Endothelial cell of umbilical vein (primary cell): ENCODE data around the gene RNASE7. TPM values are rescaled to one million over a fixed set of nuclear protein-coding genes. Genes with fewer than 3 reads are reported as not detected.

Experiments
- Bru-seq: library from RNA; stranded (reverse); fragments of 400-500 nt; gene quantifications from one replicate; lab custom pipeline; 2021; lab: Mats Ljungman, UMichigan
- BruChase-seq, 2 experiments: library from RNA; stranded (reverse); fragments of 400-500 nt; gene quantifications; one replicate each; lab custom pipeline; 2021; lab: Mats Ljungman, UMichigan
- BruUV-seq: library from RNA; stranded (reverse); fragments of 400-500 nt; replicated peaks from 2 replicates; lab custom pipeline; 2021; lab: Mats Ljungman, UMichigan
- CTCF ChIA-PET: fragments of 300-600, 350-600 bp; sonication (Branson Sonifier 250); formaldehyde crosslinking; loops from one replicate; lab custom pipeline; 2021; ENCODE audit warnings: antibody characterized with exemption, inconsistent platforms; lab: Charles Lee
- POLR2A ChIA-PET: fragments of 300-600, 350-600 bp; sonication (Branson Sonifier 250); formaldehyde crosslinking; loops from one replicate; lab custom pipeline; 2021; ENCODE audit warnings: antibody characterized with exemption, inconsistent platforms; lab: Charles Lee
- DNase-seq: peaks from one replicate; pipeline ENCODE4 v3.0.0-alpha.2; 2011; ENCODE audit warnings: low read depth, low spot score
- FAIRE-seq: peaks from 2 replicates; lab custom pipeline; 2011; peaks lifted over from hg19 to GRCh38; lab: Jason Lieb, UNC
- H2AFZ ChIP-seq: 2 replicates; pipeline ENCODE4 v1.6.0; 2012; ENCODE audit warnings: low read depth, low read length, control low read depth, inconsistent platforms
- H3K27ac ChIP-seq: 2 replicates; pipeline ENCODE4 v1.5.1; 2011; ENCODE audit warnings: low read depth, mild to moderate bottlenecking, control low read depth, low read length, moderate library complexity; ENCODE audit not compliant: insufficient read depth
- H3K27me3 ChIP-seq, 2 experiments: 2 replicates each; pipeline versions ENCODE4 v1.6.0 to v1.6.1; 2011; ENCODE audit warnings: low read length in 2 of 2, mixed read lengths in 1 of 2; ENCODE audit not compliant: control insufficient read depth in 2 of 2, insufficient read depth in 2 of 2
- H3K36me3 ChIP-seq, 2 experiments: 2 replicates in 1 of 2; 3 replicates in 1 of 2; pipeline ENCODE4 v1.5.1; 2011; ENCODE audit warnings: low read length in 2 of 2, mild to moderate bottlenecking in 1 of 2, moderate library complexity in 1 of 2; ENCODE audit not compliant: control insufficient read depth in 2 of 2, insufficient read depth in 2 of 2; ENCODE audit errors: extremely low read depth in 1 of 2
- H3K4me1 ChIP-seq: 3 replicates; pipeline ENCODE4 v1.5.1; 2011; ENCODE audit warnings: mild to moderate bottlenecking, low read length; ENCODE audit not compliant: control insufficient read depth, insufficient read depth; ENCODE audit errors: extremely low read depth
- H3K4me2 ChIP-seq: 2 replicates; pipeline ENCODE4 v1.6.1; 2011; ENCODE audit warnings: low read length, control low read depth, mixed read lengths; ENCODE audit not compliant: insufficient read depth
- H3K4me3 ChIP-seq, 3 experiments: fragments of 200-600 bp in 1 of 3; sonication (generic), shearing (Covaris generic) in 1 of 3; replicated peaks in 1 of 3; 2 replicates each; pipeline ENCODE4 v1.5.1; 2011 to 2016; ENCODE audit warnings: control low read depth in 3 of 3, low read length in 3 of 3, mild to moderate bottlenecking in 2 of 3, inconsistent platforms in 1 of 3, low read depth in 1 of 3, moderate library complexity in 1 of 3; ENCODE audit not compliant: insufficient read depth in 1 of 3
- H3K79me2 ChIP-seq: 2 replicates; pipeline ENCODE4 v1.6.0; 2012; ENCODE audit warnings: low read length, inconsistent platforms; ENCODE audit not compliant: control insufficient read depth, insufficient read depth
- H3K9ac ChIP-seq: replicated peaks from 2 replicates; pipeline ENCODE3; 2011; ENCODE audit warnings: low read length, control low read depth; ENCODE audit not compliant: insufficient read depth; ENCODE audit errors: extremely low read depth
- H3K9me1 ChIP-seq: replicated peaks from 3 replicates; pipeline ENCODE4 v1.6.0; 2011; ENCODE audit warnings: mild to moderate bottlenecking, low read length; ENCODE audit not compliant: control insufficient read depth, insufficient read depth; ENCODE audit errors: extremely low read depth
- H3K9me3 ChIP-seq: replicated peaks from 2 replicates; pipeline ENCODE4 v1.5.1; 2012; ENCODE audit warnings: low read length, inconsistent platforms; ENCODE audit not compliant: control insufficient read depth, insufficient read depth
- H4K20me1 ChIP-seq: replicated peaks from 2 replicates; pipeline ENCODE3; 2011; ENCODE audit warnings: mild to moderate bottlenecking, low read length; ENCODE audit not compliant: control insufficient read depth, insufficient read depth; ENCODE audit errors: extremely low read depth
- EZH2 ChIP-seq: IDR thresholded peaks from 2 replicates; pipeline ENCODE4 v1.6.1; 2012; ENCODE audit warnings: borderline replicate concordance, low read depth, mild to moderate bottlenecking, moderate library complexity, low read length, inconsistent platforms; ENCODE audit not compliant: severe bottlenecking
- FOS ChIP-seq: IDR thresholded peaks from 2 replicates; pipeline ENCODE4 v1.6.1; 2011; ENCODE audit warnings: mild to moderate bottlenecking, low read length, moderate library complexity, borderline replicate concordance; ENCODE audit not compliant: insufficient read depth
- JUN ChIP-seq: IDR thresholded peaks from 2 replicates; pipeline ENCODE4 v1.6.1; 2011; ENCODE audit warnings: borderline replicate concordance, low read depth; ENCODE audit not compliant: insufficient read length, insufficient read depth
- MAX ChIP-seq: IDR thresholded peaks from 2 replicates; pipeline ENCODE4 v1.6.1; 2011; ENCODE audit not compliant: insufficient read depth, insufficient read length
- POLR2A ChIP-seq: IDR thresholded peaks from 2 replicates; pipeline ENCODE4 v1.6.1; 2012; ENCODE audit warnings: low read depth, mild to moderate bottlenecking, control low read depth, low read length
- dilution Hi-C: fragments of 300-500 bp; cut with MboI; formaldehyde crosslinking; loops from one replicate; pipeline ENCODE4 v1.15.0; 2019; ENCODE audit warnings: low sequenced_read_pairs; ENCODE audit not compliant: extremely low pct_ligation_motif_present
- intact Hi-C: fragments of 100-400 bp; cut with micrococcal nuclease; formaldehyde crosslinking; loops from one replicate; pipeline ENCODE4 v1.10.0; 2022
- long read RNA-seq: library from polyadenylated mRNA; stranded (forward); transcript quantifications from one replicate; pipeline ENCODE4 v2.0.0, GENCODE V29; 2021
- polyA minus RNA-seq, 3 experiments: library from RNA; depleted of rRNA, polyadenylated mRNA; stranded (reverse); fragments of >200 nt; gene quantifications; 1 replicate in 1 of 3; 2 replicates in 2 of 3; pipeline ENCODE4 v1.2.3, GENCODE V29; 2011
- polyA plus RNA-seq, 4 experiments: library from polyadenylated mRNA; depleted of rRNA in 3 of 4; stranded (reverse) in 3 of 4; unstranded in 1 of 4; fragments of >200 nt; gene quantifications; 2 replicates each; pipeline versions ENCODE4 v1.2.1 to v1.2.3, GENCODE V29; 2011 to 2012; ENCODE audit warnings: missing spikeins in 1 of 4
- total RNA-seq: library from RNA; stranded (reverse); gene quantifications from 2 replicates; pipeline ENCODE4 v1.2.3, GENCODE V29; 2021

Gene RNASE7
- not detected in 2 replicates for total RNA-seq
- not detected in 2 replicates for polyA plus RNA-seq
- polyA plus RNA-seq (2011; cell fraction: cytosol; rRNA removed): not detected in 2 replicates
- polyA plus RNA-seq (2011; cell fraction: nucleus; rRNA removed): not detected in 2 replicates
- not detected in 2 replicates for polyA plus RNA-seq (2012)
- not detected in 2 replicates for polyA minus RNA-seq
- not detected for polyA minus RNA-seq (2011; cell fraction: cytosol; rRNA and poly(A)+ RNA removed)
- polyA minus RNA-seq (2011; cell fraction: nucleus; rRNA and poly(A)+ RNA removed): not detected in 2 replicates
- Bru-seq, nascent RNA: not detected
- BruChase-seq, experiment 1, labeled RNA remaining after a 6-hour chase: percentile 18 among the genes with signal in this experiment
- percentile 18 among the genes with signal in this experiment for BruChase-seq, experiment 2, labeled RNA remaining after a 2-hour chase
- long read RNA-seq: 0 reads

- no peak within 1 kb of the TSS for H3K4me2 ChIP-seq
- H3K9ac ChIP-seq: no peak within 1 kb of the TSS
- FAIRE-seq (no peak), DNase-seq (no peak)
- no peak for TF ChIP-seq EZH2
- no peak for TF ChIP-seq POLR2A
- TF ChIP-seq MAX: no peak
- TF ChIP-seq JUN: no peak
- TF ChIP-seq FOS: no peak
- no peak within 1 kb of the TSS for H3K27ac ChIP-seq
- CTCF ChIA-PET: interaction anchor here (1.3 to 7.0 kb wide), 4 partner anchors 27 to 183 kb away, joined by 3 to 214 read pairs (median 14); no protein-coding TSS in a partner anchor
- H4K20me1 ChIP-seq: no peaks in the 10 kb centered on the region
- no peaks in the 10 kb centered on the region for H3K79me2 ChIP-seq
- no TSS peak for BruUV-seq
- H3K9me3 ChIP-seq: no peaks in the 10 kb centered on the region
- no peak within 1 kb of the TSS for H2AFZ ChIP-seq
- intact Hi-C loops (loop anchor here (2.0 kb wide), 1 partner anchor 185 kb away; no protein-coding TSS in a partner anchor), dilution Hi-C loops (no loop called here)
- peaks cover 4% of the 10 kb centered on the region for H3K4me1 ChIP-seq
- no peak within 1 kb of the TSS for H3K4me3 ChIP-seq
- no peaks in the 10 kb centered on the region for H3K36me3 ChIP-seq
- no peaks in the 10 kb centered on the region for H3K9me1 ChIP-seq
- peaks cover 8 to 15% of the 10 kb centered on the region in 2 experiments for H3K27me3 ChIP-seq
- POLR2A ChIA-PET: no interaction called here
Measured at GRCh38 chr14:21041676-21042433, at the start of gene RNASE7. Gene RNASE7, plus strand, starts transcription at chr14:21042362. Its CDS starts 631 bp downstream, at chr14:21042993.
